Measurements from ENCODE around the gene PLPP2. TPM values are rescaled to one million over a fixed set of nuclear protein-coding genes. Genes with fewer than 3 reads are reported as not detected.
A peak's percentile ranks its signal among the peaks of the same experiment; 100 is the strongest.

Gene PLPP2
- total RNA-seq, 1 donor from 2014 or later = 1.9 TPM

DNA sequence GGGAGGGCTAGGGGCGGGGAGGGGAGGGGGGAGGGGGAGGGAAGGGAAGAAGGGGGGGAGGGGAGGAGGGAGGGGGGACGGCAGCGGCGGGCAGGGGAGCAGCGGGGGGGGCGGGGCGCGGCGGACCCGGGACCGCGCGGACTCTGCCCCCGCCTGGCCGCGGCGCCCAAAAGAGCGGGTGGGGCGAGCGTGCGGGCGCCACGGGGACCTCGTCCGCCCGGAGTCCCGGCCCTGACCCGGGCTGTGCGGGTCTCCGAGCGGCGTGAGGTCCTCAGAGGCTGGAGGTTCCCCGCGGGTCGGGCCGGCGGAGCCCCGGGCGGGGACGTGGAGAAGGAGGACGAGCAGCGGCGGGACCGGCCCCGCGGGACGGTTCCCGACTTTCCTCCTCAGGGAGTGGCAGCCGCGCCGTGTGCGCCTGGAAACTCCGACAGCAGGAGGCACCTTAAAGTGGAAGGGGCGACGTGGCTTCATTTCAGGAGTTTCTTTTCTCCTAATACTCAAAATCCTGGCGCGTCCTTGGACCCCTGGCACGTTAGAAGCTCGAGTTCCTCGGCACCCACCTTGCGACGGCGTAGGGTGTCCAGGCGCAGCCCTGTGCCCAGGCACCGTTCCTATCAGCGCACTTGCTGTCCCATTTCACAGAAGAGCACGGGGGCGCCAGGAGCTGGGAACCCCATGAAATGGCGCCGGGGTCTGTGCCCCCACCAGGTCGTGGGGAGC, 518 bp upstream of the PLPP2 start:
- Mint-ChIP-seq H3K36me3 (ENCODE audit: unreplicated experiment) (no peaks in the 10 kb centered on the region), H3K9me3 (ENCODE audit: unreplicated experiment) (no peaks in the 10 kb centered on the region), H3K27me3 (ENCODE audit: unreplicated experiment) (peaks cover 24% of the 10 kb centered on the region), H3K27ac (ENCODE audit: unreplicated experiment) (no peak overlapping the region), H3K4me1 (ENCODE audit: unreplicated experiment) (peaks cover 18% of the 10 kb centered on the region), H3K4me3 (ENCODE audit: unreplicated experiment) (no peak overlapping the region)
- TF ChIP-seq, protein P1, sequence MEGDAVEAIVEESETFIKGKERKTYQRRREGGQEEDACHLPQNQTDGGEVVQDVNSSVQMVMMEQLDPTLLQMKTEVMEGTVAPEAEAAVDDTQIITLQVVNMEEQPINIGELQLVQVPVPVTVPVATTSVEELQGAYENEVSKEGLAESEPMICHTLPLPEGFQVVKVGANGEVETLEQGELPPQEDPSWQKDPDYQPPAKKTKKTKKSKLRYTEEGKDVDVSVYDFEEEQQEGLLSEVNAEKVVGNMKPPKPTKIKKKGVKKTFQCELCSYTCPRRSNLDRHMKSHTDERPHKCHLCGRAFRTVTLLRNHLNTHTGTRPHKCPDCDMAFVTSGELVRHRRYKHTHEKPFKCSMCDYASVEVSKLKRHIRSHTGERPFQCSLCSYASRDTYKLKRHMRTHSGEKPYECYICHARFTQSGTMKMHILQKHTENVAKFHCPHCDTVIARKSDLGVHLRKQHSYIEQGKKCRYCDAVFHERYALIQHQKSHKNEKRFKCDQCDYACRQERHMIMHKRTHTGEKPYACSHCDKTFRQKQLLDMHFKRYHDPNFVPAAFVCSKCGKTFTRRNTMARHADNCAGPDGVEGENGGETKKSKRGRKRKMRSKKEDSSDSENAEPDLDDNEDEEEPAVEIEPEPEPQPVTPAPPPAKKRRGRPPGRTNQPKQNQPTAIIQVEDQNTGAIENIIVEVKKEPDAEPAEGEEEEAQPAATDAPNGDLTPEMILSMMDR (IDR thresholded peaks at IDR 0.05) = no peak
- no peak for DNase-seq (ENCODE audit: extremely low spot score, unreplicated experiment)

- peaks cover 24% of the 10 kb centered on the region for H3K27me3 Mint-ChIP-seq (ENCODE audit: unreplicated experiment)
- H3K9me3 Mint-ChIP-seq (ENCODE audit: unreplicated experiment) = no peaks in the 10 kb centered on the region
Measured at GRCh38 chr19:290372-291005, 714 bp downstream of the PLPP2 start.

DNA sequence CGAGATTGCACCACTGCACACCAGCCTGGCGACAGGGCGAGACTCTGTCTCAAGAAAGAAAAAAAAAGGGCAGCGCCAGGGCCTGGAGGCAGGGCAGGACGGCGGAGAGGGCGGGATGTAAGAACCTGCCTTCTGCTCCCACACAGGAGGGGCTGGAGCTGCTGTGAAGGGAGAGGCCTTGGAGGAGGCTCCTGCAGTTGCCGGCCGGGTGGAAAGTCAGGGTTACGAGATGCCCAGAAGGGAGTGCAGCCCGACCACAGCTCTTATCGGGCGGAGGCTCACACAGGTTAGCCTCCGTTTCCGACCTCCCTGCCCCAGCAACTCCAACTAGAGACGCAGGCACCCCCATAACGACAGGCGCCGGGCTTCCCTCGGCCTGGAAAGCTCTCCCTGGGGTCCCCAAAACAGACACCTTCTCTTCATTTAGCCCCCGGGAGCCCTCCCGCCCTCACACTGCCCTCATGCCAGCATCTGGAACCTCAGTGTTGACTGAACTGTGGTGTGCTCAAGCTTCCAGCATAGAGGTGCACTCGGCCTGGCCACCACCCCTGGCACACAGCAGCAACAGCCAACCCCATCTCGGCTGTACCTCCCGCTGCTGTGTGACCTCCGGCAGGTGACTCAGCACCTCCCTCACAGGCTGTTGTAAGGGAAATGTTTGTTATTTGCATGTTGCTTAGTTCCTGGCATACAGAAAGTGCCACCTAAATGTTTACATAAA, 1.4 kb downstream of the PLPP2 start:
- DNase-seq (ENCODE audit: extremely low spot score, unreplicated experiment) = no peak
- H3K27ac Mint-ChIP-seq (ENCODE audit: unreplicated experiment) = no peak overlapping the region
- H3K9me3 Mint-ChIP-seq (ENCODE audit: unreplicated experiment) = no peaks in the 10 kb centered on the region
- H3K4me1 Mint-ChIP-seq (ENCODE audit: unreplicated experiment) = peaks cover 15% of the 10 kb centered on the region
- peaks cover 24% of the 10 kb centered on the region for H3K27me3 Mint-ChIP-seq (ENCODE audit: unreplicated experiment)
- TF ChIP-seq, protein P1 (IDR thresholded peaks at IDR 0.05) = no peak
- no peaks in the 10 kb centered on the region for H3K36me3 Mint-ChIP-seq (ENCODE audit: unreplicated experiment)
- H3K4me3 Mint-ChIP-seq (ENCODE audit: unreplicated experiment) = peak overlapping the region; percentile 55

More at GRCh38 chr19:290372-291005, 714 bp downstream of the PLPP2 start:
- Mint-ChIP-seq H3K36me3 (ENCODE audit: unreplicated experiment) (no peaks in the 10 kb centered on the region), H3K4me3 (ENCODE audit: unreplicated experiment) (peak overlapping the region; percentile 55), H3K4me1 (ENCODE audit: unreplicated experiment) (peaks cover 18% of the 10 kb centered on the region), H3K27ac (ENCODE audit: unreplicated experiment) (no peak overlapping the region)
- TF ChIP-seq, protein P1 (IDR thresholded peaks at IDR 0.05) = no peak
- DNase-seq (ENCODE audit: extremely low spot score, unreplicated experiment) = no peak

DNA sequence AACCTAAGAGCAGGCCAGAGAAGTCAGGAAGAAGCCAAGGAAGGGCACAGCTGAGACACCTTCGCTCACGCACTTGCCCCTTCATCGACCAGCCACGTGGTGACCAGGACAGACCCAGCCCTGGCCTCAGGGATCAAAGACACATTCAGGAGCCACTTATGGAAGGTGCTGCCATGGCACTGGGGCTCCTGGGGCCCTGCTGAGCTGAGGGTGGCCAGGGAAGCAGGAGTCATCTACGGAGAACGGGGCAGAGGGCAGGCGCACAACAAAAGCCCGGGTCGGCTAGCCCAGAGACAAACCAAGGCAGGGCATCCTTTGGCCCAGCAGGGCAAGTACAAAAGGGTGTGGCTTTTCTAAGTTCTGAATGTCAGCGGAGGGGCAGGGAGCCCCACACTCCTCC, 2.3 kb downstream of the PLPP2 start:
- no peak overlapping the region for H3K4me3 Mint-ChIP-seq (ENCODE audit: unreplicated experiment)
- TF ChIP-seq, protein P1 (IDR thresholded peaks at IDR 0.05) = no peak

GRCh38 chr19:287381-287871, 3.8 kb downstream of the PLPP2 start:
- TF ChIP-seq, protein P1 (IDR thresholded peaks at IDR 0.05) = no peak
- no peak for DNase-seq (ENCODE audit: extremely low spot score, unreplicated experiment)
- peaks cover 9% of the 10 kb centered on the region for H3K4me1 Mint-ChIP-seq (ENCODE audit: unreplicated experiment)
- no peak overlapping the region for H3K27ac Mint-ChIP-seq (ENCODE audit: unreplicated experiment)
- peaks cover 6% of the 10 kb centered on the region for H3K27me3 Mint-ChIP-seq (ENCODE audit: unreplicated experiment)
- no peaks in the 10 kb centered on the region for H3K36me3 Mint-ChIP-seq (ENCODE audit: unreplicated experiment)
- H3K9me3 Mint-ChIP-seq (ENCODE audit: unreplicated experiment) = no peaks in the 10 kb centered on the region
- no peak overlapping the region for H3K4me3 Mint-ChIP-seq (ENCODE audit: unreplicated experiment)

More for the DNA sequence above, 2.3 kb downstream of the PLPP2 start:
- DNase-seq (ENCODE audit: extremely low spot score, unreplicated experiment) = no peak
- Mint-ChIP-seq H3K4me1 (ENCODE audit: unreplicated experiment) (peaks cover 11% of the 10 kb centered on the region), H3K27ac (ENCODE audit: unreplicated experiment) (no peak overlapping the region), H3K9me3 (ENCODE audit: unreplicated experiment) (no peaks in the 10 kb centered on the region), H3K36me3 (ENCODE audit: unreplicated experiment) (no peaks in the 10 kb centered on the region), H3K27me3 (ENCODE audit: unreplicated experiment) (peaks cover 15% of the 10 kb centered on the region)

Measured in osteocyte (in vitro differentiated cells).